Epidermal melanocyte (primary cell): ENCODE data around the gene SH3TC2.
A peak's percentile ranks its signal among the peaks of the same experiment; 100 is the strongest.

Experiments used
- DNase-seq: peaks from one replicate; pipeline ENCODE4 v3.0.0; 2011; ENCODE audit warnings: low spot score; ENCODE audit not compliant: insufficient read length

The SH3TC2 gene

GRCh38 chr5:148972974-148973374, 89.9 kb downstream of the SH3TC2 start:
- no peak for DNase-seq

GRCh38 chr5:148972396-148972795, 90.5 kb downstream of the SH3TC2 start:
- no peak for DNase-seq

- DNase-seq = no peak
These were observed 92.0 kb downstream of the SH3TC2 start for GRCh38 chr5:148970876-148971275.

- DNase-seq = no peak
These were observed 92.6 kb downstream of the SH3TC2 start for GRCh38 chr5:148970228-148970627.

GRCh38 chr5:148969291-148969690, 93.6 kb downstream of the SH3TC2 start:
- no peak for DNase-seq

GRCh38 chr5:148968311-148968710, 94.6 kb downstream of the SH3TC2 start:
- no peak for DNase-seq

- no peak for DNase-seq
These were observed 95.1 kb downstream of the SH3TC2 start for GRCh38 chr5:148967783-148968182.

- DNase-seq = no peak
These were observed 95.9 kb downstream of the SH3TC2 start for GRCh38 chr5:148966938-148967337.

GRCh38 chr5:148966348-148966747, 96.5 kb downstream of the SH3TC2 start:
- no peak for DNase-seq

GRCh38 chr5:148965511-148966265, 97.2 kb downstream of the SH3TC2 start:
- DNase-seq = peak; percentile 81

- no peak for DNase-seq
These were observed 99.2 kb downstream of the SH3TC2 start for GRCh38 chr5:148963664-148964063.

- DNase-seq = no peak
These were observed 100.0 kb downstream of the SH3TC2 start for GRCh38 chr5:148962761-148963324.

- no peak for DNase-seq
These were observed 100.7 kb downstream of the SH3TC2 start for GRCh38 chr5:148962200-148962550.

GRCh38 chr5:148961261-148962199, 101.3 kb downstream of the SH3TC2 start:
- no peak for DNase-seq

- DNase-seq = no peak
These were observed 102.6 kb downstream of the SH3TC2 start for GRCh38 chr5:148960070-148960769.

- no peak for DNase-seq
These were observed 105.2 kb downstream of the SH3TC2 start for GRCh38 chr5:148957591-148958202.

GRCh38 chr5:148956477-148957385, 106.1 kb downstream of the SH3TC2 start:
- no peak for DNase-seq
